ENCODE results near the gene BANF2.

BANF2 gene

GRCh38 chr20:17687800-17688199 lies 12.0 kb upstream of the BANF2 start:
- no peak for TF ChIP-seq CTCF (conservative IDR thresholded peaks at IDR 0.05; ENCODE audit: control insufficient read depth, insufficient read depth, low read depth, low read length)
- H3K4me3 ChIP-seq (ENCODE audit: control insufficient read depth, low read depth, low read length) = no peak overlapping the region
- DNase-seq (ENCODE audit: low read depth) = no peak

- TF ChIP-seq CTCF (conservative IDR thresholded peaks at IDR 0.05; ENCODE audit: control insufficient read depth, insufficient read depth, low read depth, low read length) = no peak
- no peak for DNase-seq (ENCODE audit: low read depth)
- no peak overlapping the region for H3K4me3 ChIP-seq (ENCODE audit: control insufficient read depth, low read depth, low read length)
Measured at GRCh38 chr20:17688965-17689364, 10.8 kb upstream of the BANF2 start.

GRCh38 chr20:17690144-17690543 lies 9.6 kb upstream of the BANF2 start:
- TF ChIP-seq CTCF (conservative IDR thresholded peaks at IDR 0.05; ENCODE audit: control insufficient read depth, insufficient read depth, low read depth, low read length) = no peak
- H3K4me3 ChIP-seq (ENCODE audit: control insufficient read depth, low read depth, low read length) = no peak overlapping the region
- no peak for DNase-seq (ENCODE audit: low read depth)

GRCh38 chr20:17691758-17692157 lies 8.0 kb upstream of the BANF2 start:
- no peak for DNase-seq (ENCODE audit: low read depth)
- H3K4me3 ChIP-seq (ENCODE audit: control insufficient read depth, low read depth, low read length) = no peak overlapping the region
- TF ChIP-seq CTCF (conservative IDR thresholded peaks at IDR 0.05; ENCODE audit: control insufficient read depth, insufficient read depth, low read depth, low read length) = no peak

GRCh38 chr20:17693444-17694001 lies 6.2 kb upstream of the BANF2 start:
- TF ChIP-seq CTCF (conservative IDR thresholded peaks at IDR 0.05; ENCODE audit: control insufficient read depth, insufficient read depth, low read depth, low read length) = no peak
- no peak for DNase-seq (ENCODE audit: low read depth)
- no peak overlapping the region for H3K4me3 ChIP-seq (ENCODE audit: control insufficient read depth, low read depth, low read length)

- no peak for DNase-seq (ENCODE audit: low read depth)
- TF ChIP-seq CTCF (conservative IDR thresholded peaks at IDR 0.05; ENCODE audit: control insufficient read depth, insufficient read depth, low read depth, low read length) = no peak
- H3K4me3 ChIP-seq (ENCODE audit: control insufficient read depth, low read depth, low read length) = no peak overlapping the region
Measured at GRCh38 chr20:17694767-17695166, 5.0 kb upstream of the BANF2 start.

GRCh38 chr20:17696287-17696686 lies 3.5 kb upstream of the BANF2 start:
- H3K4me3 ChIP-seq (ENCODE audit: control insufficient read depth, low read depth, low read length) = no peak overlapping the region
- DNase-seq (ENCODE audit: low read depth) = no peak
- TF ChIP-seq CTCF (conservative IDR thresholded peaks at IDR 0.05; ENCODE audit: control insufficient read depth, insufficient read depth, low read depth, low read length) = no peak

All from fibroblast of mammary gland (primary cell).